Measurements from ENCODE around the gene TRAPPC4. TPM values are rescaled to one million over a fixed set of nuclear protein-coding genes. Genes with fewer than 3 reads are reported as not detected.

The TRAPPC4 gene
- polyA plus RNA-seq, 1 of the 3 experiments (the other 2 are of a cell fraction) = 368 TPM

DNA sequence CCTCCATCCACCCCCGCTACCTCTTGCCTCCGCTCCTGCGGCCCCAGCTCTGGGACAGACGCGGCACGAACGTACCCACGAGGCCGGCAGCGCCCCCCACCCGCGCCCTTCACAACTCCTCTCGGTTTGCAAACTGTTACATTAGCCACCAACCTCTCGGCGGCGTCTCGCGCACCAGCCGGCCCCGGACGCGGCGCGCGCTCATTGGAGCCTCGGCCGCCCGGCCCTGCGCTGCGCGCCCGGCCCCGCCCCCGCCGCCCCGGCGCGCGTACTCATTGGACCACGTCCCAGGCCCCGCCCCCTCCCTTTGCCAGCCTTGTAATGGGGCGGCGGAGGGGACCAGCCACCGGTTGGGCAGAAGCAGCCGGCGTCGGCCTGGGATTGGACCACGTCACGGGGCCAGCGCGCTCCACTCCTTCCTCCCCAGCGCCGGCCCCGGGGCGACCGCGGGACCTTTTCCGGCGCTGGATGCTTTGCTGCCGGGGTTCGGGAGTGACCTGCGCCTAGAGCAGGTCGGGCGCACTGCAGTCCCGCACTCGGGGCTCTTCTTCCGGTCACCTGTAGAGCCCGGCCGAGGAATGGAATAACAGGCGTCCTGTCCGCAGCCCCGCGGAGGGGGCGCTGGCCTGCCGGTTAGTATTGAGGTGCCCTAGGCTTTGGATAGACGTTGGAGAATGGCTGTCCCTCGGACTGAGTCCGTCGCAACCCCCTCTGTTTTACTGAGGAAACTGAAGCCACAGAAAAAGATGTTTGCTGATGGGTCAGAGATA is 38.6 kb downstream of the TRAPPC4 start, which contains the start of gene HYOU1:
HYOU1 (minus strand) TSS at position 206 of the 770 bp plus-strand sequence. CDS start 1,045 bp downstream, outside the sequence.
- no peaks in the 10 kb centered on the region for H4K20me1 ChIP-seq (ENCODE audit: insufficient read depth)
- ChIA-PET CTCF (interaction anchor here (0.8 to 1.8 kb wide), 12 partner anchors 9 to 281 kb away, joined by 3 to 7 read pairs (median 4); partner anchors contain the start of genes SLC37A4 and VPS11), POLR2A (interaction anchor here (0.7 to 3.8 kb wide), 10 partner anchors 10 to 57 kb away, joined by 3 to 21 read pairs (median 8); partner anchors contain the start of genes DPAGT1, HMBS, RPS25 and SLC37A4)
- peaks cover 31 to 32% of the 10 kb centered on the region in 2 experiments for H3K36me3 ChIP-seq (replicated peaks in 1 of 2; ENCODE audit: control insufficient read depth in 1 of 2, insufficient read depth in 2 of 2, low read length in 1 of 2)
- peaks cover 11% of the 10 kb centered on the region for H3F3A ChIP-seq (replicated peaks; ENCODE audit: insufficient read depth)
- peak within 1 kb of the TSS; percentile 94 for H2AFZ ChIP-seq (ENCODE audit: low read depth)
- peaks cover 12 to 21% of the 10 kb centered on the region in 2 experiments; a peak in 2 of 4 replicates for H3K4me1 ChIP-seq (ENCODE audit: control insufficient read depth in 1 of 2, insufficient read depth in 2 of 2, low read depth in 1 of 2, low read length in 1 of 2)
- DNase-seq = peak; percentile 99
- no peaks in the 10 kb centered on the region for H3K9me2 ChIP-seq
- peak within 1 kb of the TSS; percentile 82 to 90 for H3K4me3 ChIP-seq (ENCODE audit: low read depth in 2 of 2, low read length in 1 of 2)
- H3K4me2 ChIP-seq = peak within 1 kb of the TSS; percentile 94
- peaks cover 33% of the 10 kb centered on the region for H3K79me2 ChIP-seq (ENCODE audit: insufficient read depth)
- WGBS (ENCODE audit: low lambda C conversion rate) = 0% methylated on average over 12 of the region's 79 CpGs
- no peaks in the 10 kb centered on the region for H3K9me3 ChIP-seq
- peak within 1 kb of the TSS; percentile 91 for H3K9ac ChIP-seq
- TF ChIP-seq FOXJ3 (CRISPR knock-in tag; IDR thresholded peaks at IDR 0.05) (no peak), SIN3A (IDR thresholded peaks at IDR 0.05; ENCODE audit: borderline replicate concordance, low read depth, low read length) (peak; percentile 72; the same call in 1 of the 2 replicates), GABPA (IDR thresholded peaks at IDR 0.05; ENCODE audit: low read depth) (peak; percentile 69; the same call in 1 of the 2 replicates), POLR2AphosphoS5 (IDR thresholded peaks at IDR 0.05; ENCODE audit: low read depth, low read length) (peak; percentile 74), RFX5 (IDR thresholded peaks at IDR 0.05; ENCODE audit: low read length) (peak; percentile 82), TEAD4 (IDR thresholded peaks at IDR 0.05; ENCODE audit: borderline replicate concordance, insufficient read depth) (no peak), USF1 (IDR thresholded peaks at IDR 0.05; ENCODE audit: borderline replicate concordance, low read depth) (0 out of 2 replicates have a peak, but pooled peaks have one; percentile 12), RAD21 (IDR thresholded peaks at IDR 0.05; ENCODE audit: low read length) (no peak), GATA2 (CRISPR knock-in tag; IDR thresholded peaks at IDR 0.05) (no peak), CTCF (IDR thresholded peaks at IDR 0.05) (peak; percentile 27), FOSL2 (IDR thresholded peaks at IDR 0.05; ENCODE audit: borderline replicate concordance, low read depth) (no peak), NRF1 (IDR thresholded peaks at IDR 0.05; ENCODE audit: low read depth, low read length) (peak; percentile 53), TAF1 (IDR thresholded peaks at IDR 0.05; ENCODE audit: borderline replicate concordance, low read depth, low read length) (peak; percentile 60), CHD2 (IDR thresholded peaks at IDR 0.05; ENCODE audit: low read length, partially characterized antibody) (no peak), NFIC (IDR thresholded peaks at IDR 0.05; ENCODE audit: borderline replicate concordance) (no peak), ELF1 (IDR thresholded peaks at IDR 0.05) (peak; percentile 33; the same call in 1 of the 2 replicates), YY1 (IDR thresholded peaks at IDR 0.05; ENCODE audit: low read depth) (no peak), REST (IDR thresholded peaks at IDR 0.05; ENCODE audit: low read depth, low read length) (0 out of 2 replicates have a peak, but pooled peaks have one; percentile 5)
- TF ChIP-seq, protein P1, sequence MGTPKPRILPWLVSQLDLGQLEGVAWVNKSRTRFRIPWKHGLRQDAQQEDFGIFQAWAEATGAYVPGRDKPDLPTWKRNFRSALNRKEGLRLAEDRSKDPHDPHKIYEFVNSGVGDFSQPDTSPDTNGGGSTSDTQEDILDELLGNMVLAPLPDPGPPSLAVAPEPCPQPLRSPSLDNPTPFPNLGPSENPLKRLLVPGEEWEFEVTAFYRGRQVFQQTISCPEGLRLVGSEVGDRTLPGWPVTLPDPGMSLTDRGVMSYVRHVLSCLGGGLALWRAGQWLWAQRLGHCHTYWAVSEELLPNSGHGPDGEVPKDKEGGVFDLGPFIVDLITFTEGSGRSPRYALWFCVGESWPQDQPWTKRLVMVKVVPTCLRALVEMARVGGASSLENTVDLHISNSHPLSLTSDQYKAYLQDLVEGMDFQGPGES (IDR thresholded peaks at IDR 0.05; ENCODE audit: low read depth, low read length) = no peak
- TF ChIP-seq, protein P2, sequence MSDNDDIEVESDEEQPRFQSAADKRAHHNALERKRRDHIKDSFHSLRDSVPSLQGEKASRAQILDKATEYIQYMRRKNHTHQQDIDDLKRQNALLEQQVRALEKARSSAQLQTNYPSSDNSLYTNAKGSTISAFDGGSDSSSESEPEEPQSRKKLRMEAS (IDR thresholded peaks at IDR 0.05; ENCODE audit: low read depth) = peak; percentile 30; the same call in 1 of the 2 replicates
- TF ChIP-seq, protein P3, sequence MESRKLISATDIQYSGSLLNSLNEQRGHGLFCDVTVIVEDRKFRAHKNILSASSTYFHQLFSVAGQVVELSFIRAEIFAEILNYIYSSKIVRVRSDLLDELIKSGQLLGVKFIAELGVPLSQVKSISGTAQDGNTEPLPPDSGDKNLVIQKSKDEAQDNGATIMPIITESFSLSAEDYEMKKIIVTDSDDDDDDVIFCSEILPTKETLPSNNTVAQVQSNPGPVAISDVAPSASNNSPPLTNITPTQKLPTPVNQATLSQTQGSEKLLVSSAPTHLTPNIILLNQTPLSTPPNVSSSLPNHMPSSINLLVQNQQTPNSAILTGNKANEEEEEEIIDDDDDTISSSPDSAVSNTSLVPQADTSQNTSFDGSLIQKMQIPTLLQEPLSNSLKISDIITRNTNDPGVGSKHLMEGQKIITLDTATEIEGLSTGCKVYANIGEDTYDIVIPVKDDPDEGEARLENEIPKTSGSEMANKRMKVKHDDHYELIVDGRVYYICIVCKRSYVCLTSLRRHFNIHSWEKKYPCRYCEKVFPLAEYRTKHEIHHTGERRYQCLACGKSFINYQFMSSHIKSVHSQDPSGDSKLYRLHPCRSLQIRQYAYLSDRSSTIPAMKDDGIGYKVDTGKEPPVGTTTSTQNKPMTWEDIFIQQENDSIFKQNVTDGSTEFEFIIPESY (IDR thresholded peaks at IDR 0.05; ENCODE audit: borderline replicate concordance, low read depth) = no peak
- H3K27ac ChIP-seq (ENCODE audit: low read depth in 2 of 2, low read length in 1 of 2) = peak within 1 kb of the TSS; percentile 77 to 86
- no peaks in the 10 kb centered on the region for H3K27me3 ChIP-seq (ENCODE audit: insufficient read depth)

Data from SK-N-SH (cell line).